GM12874 (cell line): ENCODE data around the gene PLCB1.

Experiments used
- TF ChIP-seq, protein P1 (sequence below): IDR thresholded peaks from 2 replicates; pipeline ENCODE4 v1.5.1; 2011; ENCODE audit warnings: low read depth, mild to moderate bottlenecking, control low read depth, low read length, moderate library complexity; ENCODE audit not compliant: insufficient read depth

PLCB1 gene

DNA sequence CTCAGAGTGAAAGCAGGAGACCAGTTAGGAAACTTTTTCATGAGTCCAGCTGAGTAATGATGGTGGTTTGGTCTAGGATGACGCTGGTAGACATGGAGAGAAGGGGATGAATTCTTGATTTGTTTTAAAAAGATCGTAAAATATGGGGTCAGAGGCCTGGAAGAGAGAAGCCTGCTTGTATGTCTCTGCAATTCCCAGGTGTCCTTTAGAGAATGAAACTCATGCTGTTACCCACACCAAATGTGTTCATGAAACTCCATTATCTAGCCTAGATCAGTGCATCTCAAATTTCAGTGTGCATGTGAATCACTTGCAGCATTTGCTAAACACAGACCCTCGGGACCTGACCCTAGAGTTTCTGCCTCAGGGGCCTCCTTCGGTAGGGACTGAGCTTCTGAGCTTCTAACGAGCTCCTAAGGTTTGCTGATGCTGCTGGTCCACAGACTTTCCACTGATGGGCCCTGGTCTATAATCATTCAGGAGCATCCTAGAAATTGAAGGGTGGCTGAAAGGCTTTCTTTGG is 634.9 kb downstream of the PLCB1 start:
- TF ChIP-seq, protein P1, sequence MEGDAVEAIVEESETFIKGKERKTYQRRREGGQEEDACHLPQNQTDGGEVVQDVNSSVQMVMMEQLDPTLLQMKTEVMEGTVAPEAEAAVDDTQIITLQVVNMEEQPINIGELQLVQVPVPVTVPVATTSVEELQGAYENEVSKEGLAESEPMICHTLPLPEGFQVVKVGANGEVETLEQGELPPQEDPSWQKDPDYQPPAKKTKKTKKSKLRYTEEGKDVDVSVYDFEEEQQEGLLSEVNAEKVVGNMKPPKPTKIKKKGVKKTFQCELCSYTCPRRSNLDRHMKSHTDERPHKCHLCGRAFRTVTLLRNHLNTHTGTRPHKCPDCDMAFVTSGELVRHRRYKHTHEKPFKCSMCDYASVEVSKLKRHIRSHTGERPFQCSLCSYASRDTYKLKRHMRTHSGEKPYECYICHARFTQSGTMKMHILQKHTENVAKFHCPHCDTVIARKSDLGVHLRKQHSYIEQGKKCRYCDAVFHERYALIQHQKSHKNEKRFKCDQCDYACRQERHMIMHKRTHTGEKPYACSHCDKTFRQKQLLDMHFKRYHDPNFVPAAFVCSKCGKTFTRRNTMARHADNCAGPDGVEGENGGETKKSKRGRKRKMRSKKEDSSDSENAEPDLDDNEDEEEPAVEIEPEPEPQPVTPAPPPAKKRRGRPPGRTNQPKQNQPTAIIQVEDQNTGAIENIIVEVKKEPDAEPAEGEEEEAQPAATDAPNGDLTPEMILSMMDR, result no peak

DNA sequence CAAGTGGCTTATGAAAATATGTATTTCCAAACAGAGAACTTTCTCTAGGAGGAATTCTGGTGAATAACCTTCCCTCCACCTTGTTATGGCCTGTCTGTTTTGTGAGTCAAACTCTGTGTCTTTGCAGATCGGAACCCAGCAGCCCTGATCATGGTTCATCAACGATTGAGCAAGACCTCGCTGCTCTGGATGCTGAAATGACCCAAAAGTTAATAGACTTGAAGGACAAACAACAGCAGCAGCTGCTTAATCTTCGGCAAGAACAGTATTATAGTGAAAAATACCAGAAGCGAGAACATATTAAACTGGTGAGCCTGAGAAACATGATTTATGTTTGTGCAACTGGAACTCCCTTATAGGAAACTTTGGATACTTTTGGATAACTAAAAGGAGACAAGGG is 642.3 kb downstream of the PLCB1 start:
- TF ChIP-seq, protein P1, result no peak

GRCh38 chr20:8777911-8778310 is 645.8 kb downstream of the PLCB1 start:
- TF ChIP-seq, protein P1, result no peak

DNA sequence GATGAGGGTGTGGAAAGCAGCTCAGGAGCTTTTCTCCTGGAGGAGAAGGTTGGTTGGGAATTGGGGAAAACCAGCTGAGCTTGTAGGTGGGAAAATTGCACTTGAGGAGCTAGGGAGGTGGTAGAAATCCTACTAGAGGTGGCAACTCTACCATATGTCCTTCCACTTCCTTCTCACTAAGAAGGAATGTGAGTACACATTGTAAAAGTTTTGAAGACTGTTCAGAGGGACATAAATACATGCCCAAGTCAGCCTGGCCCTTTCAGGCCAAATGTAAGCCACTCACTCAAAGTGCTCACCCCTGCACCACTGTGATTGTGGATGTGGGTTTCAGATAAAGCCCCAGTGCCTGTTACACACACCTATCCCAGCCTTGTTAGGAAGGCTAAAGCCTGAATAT is 646.3 kb downstream of the PLCB1 start:
- TF ChIP-seq, protein P1, result no peak

DNA sequence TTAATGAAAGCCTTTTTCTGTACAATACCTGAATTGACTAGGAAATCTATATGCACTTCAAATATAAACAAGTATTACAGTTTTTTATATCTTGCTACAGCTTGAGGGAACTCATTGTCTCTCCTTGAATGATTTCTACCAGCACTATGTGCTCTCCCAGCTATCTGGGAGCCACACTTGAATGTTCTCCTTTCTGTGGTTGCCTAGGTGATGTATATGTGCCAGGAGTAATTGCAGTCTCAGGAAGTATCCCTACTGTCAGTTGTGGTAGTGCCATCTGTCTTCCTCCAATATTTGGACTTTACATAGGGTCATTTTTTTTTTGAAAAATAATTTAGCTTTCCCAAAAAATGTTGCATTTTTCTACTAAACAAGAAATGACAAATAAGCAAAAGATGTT is 648.8 kb downstream of the PLCB1 start:
- TF ChIP-seq, protein P1, result no peak

DNA sequence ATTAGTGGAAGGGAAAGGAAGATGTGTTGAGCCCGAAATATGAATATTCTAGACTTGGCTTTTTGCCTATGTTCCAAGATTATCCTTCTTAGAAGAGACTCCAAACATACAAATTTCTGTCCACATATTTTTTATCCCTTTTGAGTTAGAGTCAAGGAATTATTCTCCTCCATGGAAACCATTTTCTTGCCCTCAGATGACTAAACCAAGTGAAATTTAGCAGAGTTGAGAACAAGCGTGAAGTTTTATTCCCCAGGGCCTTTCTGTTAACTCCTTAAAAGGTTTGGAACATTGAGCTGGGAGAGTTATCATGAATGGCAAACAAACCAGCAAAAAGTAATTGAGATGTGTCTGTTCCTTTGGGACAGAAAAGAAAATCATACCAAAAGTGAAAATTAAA is 650.7 kb downstream of the PLCB1 start:
- TF ChIP-seq, protein P1, result no peak

GRCh38 chr20:8783734-8784133 is 651.7 kb downstream of the PLCB1 start:
- TF ChIP-seq, protein P1, result no peak
